Measurements from ENCODE around the gene CCT8. TPM values are rescaled to one million over a fixed set of nuclear protein-coding genes. Genes with fewer than 3 reads are reported as not detected.
"Not testable (repeated sequence)": the region's sequence is repeated elsewhere in the genome, so short reads cannot be mapped to it uniquely, and the experiment has no call there.

Gene CCT8
- polyA plus RNA-seq, 1 donor = 133 TPM

GRCh38 chr21:29011236-29011635 is 62.2 kb downstream of the CCT8 start:
- DNase-seq = not testable (repeated sequence)

DNA sequence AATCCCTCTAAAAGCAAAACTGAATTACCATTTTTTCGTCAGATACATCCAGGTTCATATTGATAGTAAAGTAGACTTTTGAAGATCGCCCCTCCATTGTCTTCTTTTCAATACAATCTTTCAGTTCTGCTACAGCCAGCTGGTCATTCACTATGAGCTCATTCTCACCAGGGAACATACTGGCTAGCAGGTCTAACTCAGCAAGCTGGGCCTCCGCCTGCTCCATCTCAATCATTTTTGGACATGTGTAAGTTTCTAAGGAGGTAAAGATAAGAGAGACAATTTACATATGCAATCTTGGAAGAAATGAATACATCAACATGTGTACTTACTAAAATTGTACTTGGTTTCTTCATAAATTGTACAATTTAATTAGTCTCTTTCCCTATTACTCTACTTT is 65.1 kb downstream of the CCT8 start:
- no peak for DNase-seq

DNA sequence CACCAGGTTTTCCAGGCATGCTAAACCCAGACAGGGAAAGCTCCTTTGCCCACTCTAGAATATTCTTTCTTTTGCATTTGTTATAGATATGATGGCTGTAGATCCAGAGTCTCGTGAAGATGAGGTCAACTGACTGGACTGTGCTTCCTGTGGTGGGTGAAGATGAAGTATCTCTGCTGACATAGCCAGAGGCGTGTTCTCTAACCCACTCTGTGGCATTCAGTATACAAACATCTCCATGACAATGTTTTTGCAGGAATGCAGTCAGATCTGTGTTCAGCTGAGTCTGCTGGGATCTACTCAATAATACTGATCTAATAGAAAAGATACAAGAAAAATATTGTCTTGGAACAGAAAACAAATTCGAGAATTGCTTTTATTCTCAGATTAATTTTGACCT is 65.6 kb downstream of the CCT8 start:
- no peak for DNase-seq

DNA sequence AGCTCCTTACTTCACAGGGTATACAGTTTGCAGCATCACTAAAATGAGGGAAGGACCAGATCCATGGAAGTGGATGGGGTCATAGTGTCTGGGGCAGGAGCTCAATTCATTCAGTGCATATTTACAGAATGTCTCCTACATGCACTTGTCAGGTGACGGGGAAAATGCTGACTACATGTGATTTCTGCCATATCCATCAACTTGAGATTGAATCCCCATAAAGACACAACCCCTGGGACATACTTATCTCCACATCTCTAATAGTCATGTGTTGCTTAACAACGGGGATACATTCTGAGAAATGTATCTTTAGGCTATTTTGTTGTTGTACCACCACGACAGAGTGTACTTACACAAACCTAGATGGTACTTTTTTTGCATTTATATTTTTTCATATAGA is 66.3 kb downstream of the CCT8 start:
- no peak for DNase-seq

Other genes with a start within 250 kb of the CCT8 start
- gene LTN1, start 80.8 kb downstream of the CCT8 start, polyA plus RNA-seq (ENCODE audit: insufficient read length) = 18.6 TPM
- 18.8 TPM for gene RWDD2B, start 54.3 kb downstream of the CCT8 start, polyA plus RNA-seq (ENCODE audit: insufficient read length)
- 40.0 TPM for gene USP16, start 49.0 kb downstream of the CCT8 start, polyA plus RNA-seq (ENCODE audit: insufficient read length)
- 74.2 TPM for gene MAP3K7CL, start 57.0 kb upstream of the CCT8 start, polyA plus RNA-seq (ENCODE audit: insufficient read length)
- 28.3 TPM for gene BACH1, start 225.3 kb upstream of the CCT8 start, polyA plus RNA-seq (ENCODE audit: insufficient read length)